Skeletal muscle tissue (tissue), 4 donors: ENCODE results near the gene PDZD8. TPM values are rescaled to one million over a fixed set of nuclear protein-coding genes. Genes with fewer than 3 reads are reported as not detected.

ENCODE experiments used
- H3K27ac ChIP-seq: one replicate; pipeline ENCODE4 v1.7.0; 2013; ENCODE audit warnings: mild to moderate bottlenecking, low read depth, low read length, inconsistent platforms
- H3K27me3 ChIP-seq, 3 donors: one replicate each; pipeline ENCODE4 v1.7.0; 2013; ENCODE audit warnings: low read length in 3 of 3; ENCODE audit not compliant: control insufficient read depth in 3 of 3, insufficient read depth in 3 of 3
- H3K36me3 ChIP-seq, 3 donors: one replicate each; pipeline ENCODE4 v1.7.0; 2013; ENCODE audit warnings: low read length in 3 of 3; ENCODE audit not compliant: control insufficient read depth in 3 of 3, insufficient read depth in 3 of 3
- H3K4me1 ChIP-seq, 3 donors: one replicate each; pipeline ENCODE4 v1.7.0; 2013; ENCODE audit warnings: low read length in 3 of 3, mild to moderate bottlenecking in 3 of 3; ENCODE audit not compliant: control insufficient read depth in 3 of 3, insufficient read depth in 3 of 3
- H3K4me3 ChIP-seq, 3 donors: one replicate each; pipeline ENCODE4 v1.7.0; 2013; ENCODE audit warnings: low read length in 3 of 3
- H3K9ac ChIP-seq, 3 donors: one replicate each; pipeline ENCODE4 v1.7.0; 2013; ENCODE audit warnings: low read length in 3 of 3, mild to moderate bottlenecking in 3 of 3, moderate library complexity in 2 of 3, low read depth in 1 of 3
- H3K9me3 ChIP-seq, 3 donors: one replicate each; pipeline ENCODE4 v1.7.0; 2013; ENCODE audit warnings: low read length in 3 of 3; ENCODE audit not compliant: control insufficient read depth in 3 of 3
- total RNA-seq: library from RNA; depleted of rRNA; stranded (reverse); fragments of >200 nt; gene quantifications from one replicate; pipeline ENCODE4 v1.2.3, GENCODE V29; 2014
- donor health status: Osteomylitis.

PDZD8 gene, protein sequence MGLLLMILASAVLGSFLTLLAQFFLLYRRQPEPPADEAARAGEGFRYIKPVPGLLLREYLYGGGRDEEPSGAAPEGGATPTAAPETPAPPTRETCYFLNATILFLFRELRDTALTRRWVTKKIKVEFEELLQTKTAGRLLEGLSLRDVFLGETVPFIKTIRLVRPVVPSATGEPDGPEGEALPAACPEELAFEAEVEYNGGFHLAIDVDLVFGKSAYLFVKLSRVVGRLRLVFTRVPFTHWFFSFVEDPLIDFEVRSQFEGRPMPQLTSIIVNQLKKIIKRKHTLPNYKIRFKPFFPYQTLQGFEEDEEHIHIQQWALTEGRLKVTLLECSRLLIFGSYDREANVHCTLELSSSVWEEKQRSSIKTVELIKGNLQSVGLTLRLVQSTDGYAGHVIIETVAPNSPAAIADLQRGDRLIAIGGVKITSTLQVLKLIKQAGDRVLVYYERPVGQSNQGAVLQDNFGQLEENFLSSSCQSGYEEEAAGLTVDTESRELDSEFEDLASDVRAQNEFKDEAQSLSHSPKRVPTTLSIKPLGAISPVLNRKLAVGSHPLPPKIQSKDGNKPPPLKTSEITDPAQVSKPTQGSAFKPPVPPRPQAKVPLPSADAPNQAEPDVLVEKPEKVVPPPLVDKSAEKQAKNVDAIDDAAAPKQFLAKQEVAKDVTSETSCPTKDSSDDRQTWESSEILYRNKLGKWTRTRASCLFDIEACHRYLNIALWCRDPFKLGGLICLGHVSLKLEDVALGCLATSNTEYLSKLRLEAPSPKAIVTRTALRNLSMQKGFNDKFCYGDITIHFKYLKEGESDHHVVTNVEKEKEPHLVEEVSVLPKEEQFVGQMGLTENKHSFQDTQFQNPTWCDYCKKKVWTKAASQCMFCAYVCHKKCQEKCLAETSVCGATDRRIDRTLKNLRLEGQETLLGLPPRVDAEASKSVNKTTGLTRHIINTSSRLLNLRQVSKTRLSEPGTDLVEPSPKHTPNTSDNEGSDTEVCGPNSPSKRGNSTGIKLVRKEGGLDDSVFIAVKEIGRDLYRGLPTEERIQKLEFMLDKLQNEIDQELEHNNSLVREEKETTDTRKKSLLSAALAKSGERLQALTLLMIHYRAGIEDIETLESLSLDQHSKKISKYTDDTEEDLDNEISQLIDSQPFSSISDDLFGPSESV
- total RNA-seq: 7.8 TPM

DNA sequence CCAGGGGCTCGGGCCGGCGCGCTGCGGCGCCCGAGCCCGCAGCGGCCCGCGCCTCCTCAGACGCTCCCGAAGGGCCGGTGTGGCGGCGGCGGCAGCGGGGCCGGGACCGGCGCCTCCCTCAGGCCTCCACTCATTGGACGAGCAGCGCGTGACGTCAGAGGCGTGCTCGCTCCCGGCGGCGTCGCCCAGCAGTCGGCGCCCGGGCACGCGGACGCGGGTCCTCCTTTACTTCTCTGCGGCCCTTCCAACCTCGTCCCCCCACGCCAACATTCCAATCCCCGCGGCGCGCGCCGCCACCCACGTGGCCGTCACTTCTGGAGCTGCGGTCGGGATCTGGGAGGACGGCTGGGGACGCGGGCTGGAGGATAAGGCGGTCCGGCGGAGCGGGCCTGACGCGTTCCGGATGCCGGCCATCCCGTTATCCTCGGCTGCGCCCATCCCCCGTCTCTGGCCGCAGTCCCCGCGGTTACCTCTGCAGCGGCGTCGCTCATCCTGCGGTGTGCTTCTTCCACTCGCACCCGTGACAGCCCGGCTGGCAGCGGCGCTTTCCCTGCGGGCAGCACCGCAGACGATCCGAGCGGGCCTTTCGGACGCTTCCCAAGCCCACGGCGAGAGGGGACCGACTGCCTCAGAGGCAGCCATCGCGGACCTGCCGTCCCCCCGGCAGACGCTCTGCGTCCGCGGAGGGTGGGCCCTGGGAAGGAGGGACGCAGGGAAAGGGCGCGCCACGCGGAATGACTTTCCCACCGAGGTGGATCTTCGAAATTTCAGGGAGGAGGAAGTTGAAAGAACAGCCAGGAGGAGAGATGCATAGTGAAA lies at the start of gene PDZD8:
TSS of gene PDZD8 (minus strand) at position 81 of the 819 bp plus-strand sequence. CDS start 213 bp downstream, outside the sequence.
- Histone ChIP-seq H3K9ac (peak within 1 kb of the TSS; percentile 84 to 87 (median 87)), H3K27ac (peak within 1 kb of the TSS; percentile 68), H3K36me3 (no peaks in the 10 kb centered on the region), H3K4me1 (peaks cover 18 to 29% (median 26%) of the 10 kb centered on the region in 3 donors), H3K27me3 (peaks cover 0 to 9% (median 9%) of the 10 kb centered on the region in 3 donors), H3K9me3 (no peaks in the 10 kb centered on the region), H3K4me3 (peak within 1 kb of the TSS; percentile 88 to 95 (median 91))

DNA sequence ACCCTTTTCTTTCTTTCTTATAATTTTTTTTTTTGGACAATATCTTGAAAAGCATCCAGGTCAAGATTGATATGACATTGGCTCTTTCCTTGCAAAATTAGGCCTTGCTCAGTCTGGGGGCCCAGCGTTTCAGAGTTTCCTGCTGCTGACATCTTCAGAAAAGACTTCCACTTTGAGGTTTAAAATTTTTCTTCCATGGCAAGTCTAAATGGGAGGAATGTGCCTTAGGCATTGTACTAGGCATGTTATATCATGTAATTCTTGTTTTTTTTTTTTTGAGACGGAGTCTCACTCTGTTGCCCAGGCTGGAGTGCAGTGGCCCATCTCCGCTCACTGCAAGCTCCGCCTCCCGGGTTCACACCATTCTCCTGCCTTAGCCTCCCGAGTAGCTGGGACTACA lies 48.9 kb upstream of the PDZD8 start:
- Histone ChIP-seq H3K9me3 (no peaks in the 10 kb centered on the region), H3K4me1 (no peaks in the 10 kb centered on the region), H3K9ac (no peak overlapping the region), H3K27ac (no peak overlapping the region), H3K27me3 (no peaks in the 10 kb centered on the region), H3K36me3 (no peaks in the 10 kb centered on the region), H3K4me3 (no peak overlapping the region)

DNA sequence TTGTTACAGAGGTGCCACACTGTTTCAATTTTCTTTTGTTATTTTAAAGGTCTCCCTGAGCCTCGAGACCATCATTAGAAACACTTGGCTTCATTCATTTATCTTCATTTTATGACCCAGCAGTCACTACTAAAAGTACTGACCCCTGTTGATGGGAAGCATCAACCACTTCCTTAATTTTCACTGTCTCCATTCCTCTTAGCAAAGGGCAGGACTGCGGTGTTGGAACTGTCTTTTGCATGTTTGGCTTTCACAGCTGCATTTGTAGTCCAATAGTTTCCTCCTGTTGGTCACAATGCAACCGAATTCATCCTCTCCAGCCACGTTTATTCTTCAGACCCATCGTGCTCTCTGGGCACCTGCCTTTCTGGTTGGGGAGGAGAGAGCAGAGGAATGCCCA lies 46.7 kb upstream of the PDZD8 start:
- H3K9me3 ChIP-seq: no peaks in the 10 kb centered on the region
- no peaks in the 10 kb centered on the region for H3K4me1 ChIP-seq
- no peak overlapping the region for H3K4me3 ChIP-seq
- no peaks in the 10 kb centered on the region for H3K36me3 ChIP-seq
- H3K27ac ChIP-seq: no peak overlapping the region
- H3K27me3 ChIP-seq: no peaks in the 10 kb centered on the region
- H3K9ac ChIP-seq: no peak overlapping the region

DNA sequence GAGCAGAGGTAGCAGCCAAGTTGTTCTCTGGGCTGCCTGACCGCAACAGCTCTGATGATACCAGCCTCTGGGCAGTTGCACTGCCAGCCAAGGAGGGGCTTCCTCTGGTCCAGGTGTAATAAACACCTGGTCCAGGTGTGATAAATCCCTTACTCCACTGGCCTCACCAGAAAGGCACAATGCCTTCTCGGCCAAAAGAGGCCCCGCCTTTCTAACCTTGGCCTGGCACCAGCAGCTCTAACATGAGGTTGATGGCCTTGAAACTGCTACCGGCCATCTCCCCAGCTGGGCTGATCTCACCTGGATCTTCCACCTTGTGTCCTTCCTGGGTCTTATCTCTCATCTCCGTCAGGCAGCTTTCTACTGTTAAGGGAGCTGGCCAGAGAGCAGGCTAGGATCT lies 45.5 kb upstream of the PDZD8 start:
- H3K36me3 ChIP-seq: no peaks in the 10 kb centered on the region
- H3K9me3 ChIP-seq: no peaks in the 10 kb centered on the region
- no peak overlapping the region for H3K4me3 ChIP-seq
- no peaks in the 10 kb centered on the region for H3K27me3 ChIP-seq
- H3K9ac ChIP-seq: no peak overlapping the region
- no peaks in the 10 kb centered on the region for H3K4me1 ChIP-seq
- H3K27ac ChIP-seq: no peak overlapping the region

DNA sequence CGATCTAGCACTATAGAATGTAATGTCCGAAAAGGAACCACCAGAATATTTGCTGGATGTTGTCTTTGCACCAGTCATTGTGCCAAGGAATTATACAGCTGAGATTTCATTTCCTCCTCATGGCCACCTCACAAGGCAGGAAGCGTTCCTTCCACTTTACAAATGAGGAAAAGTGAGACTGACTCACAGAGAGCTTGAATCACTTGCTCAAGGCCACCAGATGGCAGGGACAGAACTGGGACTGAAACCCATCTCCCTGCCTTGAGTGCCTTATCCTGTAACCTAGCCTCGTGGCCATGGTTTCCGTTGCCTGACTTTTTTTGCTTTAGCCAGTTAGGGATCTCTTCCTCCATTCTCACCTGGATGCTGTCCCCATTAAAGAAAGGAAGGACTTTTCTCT lies 44.7 kb upstream of the PDZD8 start:
- no peaks in the 10 kb centered on the region for H3K36me3 ChIP-seq
- no peaks in the 10 kb centered on the region for H3K27me3 ChIP-seq
- no peaks in the 10 kb centered on the region for H3K9me3 ChIP-seq
- no peak overlapping the region for H3K4me3 ChIP-seq
- H3K27ac ChIP-seq: no peak overlapping the region
- H3K4me1 ChIP-seq: no peaks in the 10 kb centered on the region
- no peak overlapping the region for H3K9ac ChIP-seq

DNA sequence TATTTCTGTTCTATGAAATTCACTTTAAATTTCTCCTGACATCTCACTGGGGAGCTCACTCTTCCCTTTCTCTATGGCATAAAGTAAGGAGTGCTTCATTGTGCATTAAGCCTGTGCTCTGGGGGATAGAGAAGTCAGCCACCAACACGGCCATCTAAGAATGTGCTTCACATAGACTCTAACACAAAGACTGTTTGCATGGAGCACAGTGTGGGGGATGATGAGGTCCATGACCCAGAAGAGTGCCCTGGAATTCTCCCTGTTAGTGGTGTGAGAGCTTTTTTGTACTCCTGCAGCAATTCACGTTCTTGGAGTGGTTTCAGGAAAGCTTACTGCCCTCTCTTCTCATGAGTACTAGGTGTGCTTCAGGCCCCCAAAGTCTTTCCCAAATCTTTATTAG lies 43.9 kb upstream of the PDZD8 start:
- no peak overlapping the region for H3K4me3 ChIP-seq
- no peaks in the 10 kb centered on the region for H3K4me1 ChIP-seq
- no peak overlapping the region for H3K27ac ChIP-seq
- no peaks in the 10 kb centered on the region for H3K27me3 ChIP-seq
- no peak overlapping the region for H3K9ac ChIP-seq
- H3K36me3 ChIP-seq: no peaks in the 10 kb centered on the region
- H3K9me3 ChIP-seq: no peaks in the 10 kb centered on the region

DNA sequence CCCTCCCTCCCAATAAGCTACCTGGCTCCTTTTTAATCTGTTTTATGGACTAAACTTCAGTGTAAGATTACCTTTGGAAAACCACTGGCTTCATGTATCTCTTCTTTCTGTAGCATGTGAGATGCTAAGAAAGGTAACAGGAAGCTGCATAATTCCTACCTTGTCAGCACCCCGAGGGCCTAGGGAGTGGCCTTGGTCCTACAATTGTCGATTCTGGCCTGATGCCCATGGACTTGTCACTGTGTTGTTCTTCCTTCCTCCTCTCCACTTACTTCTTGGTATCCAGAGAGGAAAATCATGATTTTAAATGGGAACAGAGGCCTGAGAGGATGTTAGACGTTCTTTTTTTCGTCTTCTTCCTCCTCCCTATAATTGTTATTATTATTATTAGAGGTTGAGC lies 42.9 kb upstream of the PDZD8 start:
- Histone ChIP-seq H3K4me3 (no peak overlapping the region), H3K9me3 (no peaks in the 10 kb centered on the region), H3K9ac (no peak overlapping the region), H3K4me1 (no peaks in the 10 kb centered on the region), H3K27ac (no peak overlapping the region), H3K27me3 (no peaks in the 10 kb centered on the region), H3K36me3 (no peaks in the 10 kb centered on the region)

DNA sequence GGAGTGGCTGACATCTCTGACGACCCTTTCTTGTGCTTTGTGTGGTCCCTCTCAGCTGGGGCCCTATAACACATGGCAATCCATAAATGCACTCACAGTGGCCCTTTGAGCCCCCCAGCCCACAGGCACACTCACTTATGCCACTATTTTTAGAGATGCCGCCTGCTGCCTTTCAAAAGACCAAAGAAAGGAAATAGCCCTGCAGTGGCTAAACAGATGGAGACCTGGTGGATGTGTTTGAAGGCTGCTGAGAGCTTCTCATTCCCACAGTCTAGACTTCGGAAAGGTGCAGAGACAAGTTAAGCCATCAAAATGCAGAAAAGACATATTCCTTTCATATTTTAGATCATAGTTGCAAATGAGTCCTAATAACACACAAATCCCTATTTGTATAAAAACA lies 42.0 kb upstream of the PDZD8 start:
- H3K36me3 ChIP-seq: no peaks in the 10 kb centered on the region
- H3K9ac ChIP-seq: no peak overlapping the region
- no peak overlapping the region for H3K27ac ChIP-seq
- no peaks in the 10 kb centered on the region for H3K9me3 ChIP-seq
- no peak overlapping the region for H3K4me3 ChIP-seq
- no peaks in the 10 kb centered on the region for H3K27me3 ChIP-seq
- H3K4me1 ChIP-seq: no peaks in the 10 kb centered on the region

DNA sequence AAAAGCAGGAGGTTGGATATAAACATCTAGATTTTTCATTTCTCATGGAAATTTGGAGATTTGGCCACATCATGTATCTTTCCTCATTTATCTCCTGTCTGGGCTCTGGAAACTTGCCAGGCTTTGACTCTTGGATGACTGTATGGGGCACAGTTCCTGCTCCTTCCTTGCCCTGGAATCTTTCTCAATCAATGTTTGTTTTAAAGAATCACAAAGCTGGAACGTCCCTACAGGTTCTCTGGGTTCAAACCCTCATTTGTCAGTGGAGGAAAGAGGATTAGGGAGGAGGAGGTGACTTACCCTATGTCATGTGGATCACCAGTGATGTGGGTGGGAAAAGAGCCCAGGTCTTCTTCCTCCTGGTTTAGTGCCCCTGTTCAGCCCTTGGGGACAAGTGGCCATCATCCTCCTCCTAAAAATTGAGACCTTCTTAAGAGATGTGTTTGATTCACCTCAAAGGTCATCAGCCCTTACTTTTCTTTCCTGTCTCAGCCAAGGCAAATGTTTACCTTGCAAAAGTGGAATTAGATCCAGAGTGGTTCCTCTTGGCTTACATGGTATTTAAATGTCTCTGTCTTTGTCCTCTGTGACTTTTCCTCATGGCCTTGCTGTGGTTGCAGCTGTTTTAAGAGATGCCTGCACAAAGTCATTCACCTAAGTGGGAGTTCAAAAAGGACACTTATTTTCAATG lies 38.8 kb upstream of the PDZD8 start:
- H3K36me3 ChIP-seq: no peaks in the 10 kb centered on the region
- H3K27me3 ChIP-seq: no peaks in the 10 kb centered on the region
- H3K4me3 ChIP-seq: no peak overlapping the region
- H3K27ac ChIP-seq: no peak overlapping the region
- H3K4me1 ChIP-seq: no peaks in the 10 kb centered on the region
- H3K9me3 ChIP-seq: no peaks in the 10 kb centered on the region
- no peak overlapping the region for H3K9ac ChIP-seq
